Measurements from ENCODE around the gene PAX2. TPM values are rescaled to one million over a fixed set of nuclear protein-coding genes. Genes with fewer than 3 reads are reported as not detected.
A peak's percentile ranks its signal among the peaks of the same experiment; 100 is the strongest.

The PAX2 gene
- polyA plus RNA-seq, 2 donors, result not detected

GRCh38 chr10:100723770-100724530, 21.4 kb upstream of the PAX2 start:
- H3K36me3 ChIP-seq (ENCODE audit: control insufficient read depth in 2 of 2, insufficient read depth in 2 of 2, low read length in 1 of 2), result no peaks in the 10 kb centered on the region
- no peak overlapping the region for H3K4me3 ChIP-seq (ENCODE audit: low read depth in 1 of 2, low read length in 2 of 2)
- no peaks in the 10 kb centered on the region for H3K9me3 ChIP-seq (ENCODE audit: control insufficient read depth in 2 of 2, insufficient read depth in 1 of 2, low read depth in 1 of 2, low read length in 1 of 2)
- no peaks in the 10 kb centered on the region for H3K4me1 ChIP-seq (ENCODE audit: control insufficient read depth in 2 of 2, insufficient read depth in 2 of 2, low read length in 1 of 2)
- no peak overlapping the region for H3K27ac ChIP-seq (ENCODE audit: low read depth in 2 of 2, low read length in 1 of 2)
- WGBS, 2 donors, result 4% methylated on average over 56 to 58 of the region's 58 CpGs
- peaks cover 13 to 15% of the 10 kb centered on the region in 2 donors for H3K27me3 ChIP-seq (ENCODE audit: control insufficient read depth in 1 of 2, insufficient read depth in 2 of 2, low read length in 2 of 2)

GRCh38 chr10:100724531-100725027, 20.8 kb upstream of the PAX2 start:
- Histone ChIP-seq H3K4me3 (ENCODE audit: low read depth in 1 of 2, low read length in 2 of 2) (no peak overlapping the region), H3K27ac (ENCODE audit: low read depth in 2 of 2, low read length in 1 of 2) (no peak overlapping the region), H3K4me1 (ENCODE audit: control insufficient read depth in 2 of 2, insufficient read depth in 2 of 2, low read length in 1 of 2) (peaks cover 0 to 2% of the 10 kb centered on the region in 2 donors), H3K9me3 (ENCODE audit: control insufficient read depth in 2 of 2, insufficient read depth in 1 of 2, low read depth in 1 of 2, low read length in 1 of 2) (no peaks in the 10 kb centered on the region), H3K27me3 (ENCODE audit: control insufficient read depth in 1 of 2, insufficient read depth in 2 of 2, low read length in 2 of 2) (peaks cover 15 to 19% of the 10 kb centered on the region in 2 donors), H3K36me3 (ENCODE audit: control insufficient read depth in 2 of 2, insufficient read depth in 2 of 2, low read length in 1 of 2) (no peaks in the 10 kb centered on the region)
- 7 to 10% methylated on average over 25 to 33 of the region's 33 CpGs for WGBS, 2 donors

GRCh38 chr10:100725071-100725471, 20.3 kb upstream of the PAX2 start:
- Histone ChIP-seq H3K4me1 (ENCODE audit: control insufficient read depth in 2 of 2, insufficient read depth in 2 of 2, low read length in 1 of 2) (peaks cover 0 to 5% of the 10 kb centered on the region in 2 donors), H3K36me3 (ENCODE audit: control insufficient read depth in 2 of 2, insufficient read depth in 2 of 2, low read length in 1 of 2) (no peaks in the 10 kb centered on the region), H3K27me3 (ENCODE audit: control insufficient read depth in 1 of 2, insufficient read depth in 2 of 2, low read length in 2 of 2) (peaks cover 19 to 20% of the 10 kb centered on the region in 2 donors), H3K27ac (ENCODE audit: low read depth in 2 of 2, low read length in 1 of 2) (no peak overlapping the region), H3K9me3 (ENCODE audit: control insufficient read depth in 2 of 2, insufficient read depth in 1 of 2, low read depth in 1 of 2, low read length in 1 of 2) (no peaks in the 10 kb centered on the region), H3K4me3 (ENCODE audit: low read depth in 1 of 2, low read length in 2 of 2) (no peak overlapping the region)
- 56 to 66% methylated on average over 5 of the region's 5 CpGs for WGBS, 2 donors

- Histone ChIP-seq H3K36me3 (ENCODE audit: control insufficient read depth in 2 of 2, insufficient read depth in 2 of 2, low read length in 1 of 2) (no peaks in the 10 kb centered on the region), H3K4me1 (ENCODE audit: control insufficient read depth in 2 of 2, insufficient read depth in 2 of 2, low read length in 1 of 2) (peaks cover 7 to 12% of the 10 kb centered on the region in 2 donors), H3K27ac (ENCODE audit: low read depth in 2 of 2, low read length in 1 of 2) (no peak overlapping the region), H3K4me3 (ENCODE audit: low read depth in 1 of 2, low read length in 2 of 2) (no peak overlapping the region), H3K9me3 (ENCODE audit: control insufficient read depth in 2 of 2, insufficient read depth in 1 of 2, low read depth in 1 of 2, low read length in 1 of 2) (no peaks in the 10 kb centered on the region), H3K27me3 (ENCODE audit: control insufficient read depth in 1 of 2, insufficient read depth in 2 of 2, low read length in 2 of 2) (peaks cover 19 to 28% of the 10 kb centered on the region in 2 donors)
- 88 to 100% methylated on average over 2 of the region's 2 CpGs for WGBS, 2 donors
These were observed 19.4 kb upstream of the PAX2 start for GRCh38 chr10:100725869-100726426.

- Histone ChIP-seq H3K27me3 (ENCODE audit: control insufficient read depth in 1 of 2, insufficient read depth in 2 of 2, low read length in 2 of 2) (peaks cover 16 to 33% of the 10 kb centered on the region in 2 donors), H3K4me1 (ENCODE audit: control insufficient read depth in 2 of 2, insufficient read depth in 2 of 2, low read length in 1 of 2) (peaks cover 7 to 15% of the 10 kb centered on the region in 2 donors), H3K27ac (ENCODE audit: low read depth in 2 of 2, low read length in 1 of 2) (no peak overlapping the region)
These were observed 17.6 kb upstream of the PAX2 start for GRCh38 chr10:100727808-100728207.

GRCh38 chr10:100728928-100729861, 16.2 kb upstream of the PAX2 start:
- Histone ChIP-seq H3K4me3 (ENCODE audit: low read depth in 1 of 2, low read length in 2 of 2) (peak overlapping the region in 1 of 2 donors; percentile 26), H3K36me3 (ENCODE audit: control insufficient read depth in 2 of 2, insufficient read depth in 2 of 2, low read length in 1 of 2) (no peaks in the 10 kb centered on the region), H3K9me3 (ENCODE audit: control insufficient read depth in 2 of 2, insufficient read depth in 1 of 2, low read depth in 1 of 2, low read length in 1 of 2) (no peaks in the 10 kb centered on the region), H3K27ac (ENCODE audit: low read depth in 2 of 2, low read length in 1 of 2) (no peak overlapping the region), H3K27me3 (ENCODE audit: control insufficient read depth in 1 of 2, insufficient read depth in 2 of 2, low read length in 2 of 2) (peaks cover 9 to 33% of the 10 kb centered on the region in 2 donors), H3K4me1 (ENCODE audit: control insufficient read depth in 2 of 2, insufficient read depth in 2 of 2, low read length in 1 of 2) (peaks cover 7 to 15% of the 10 kb centered on the region in 2 donors)
- 2 to 3% methylated on average over 41 to 44 of the region's 44 CpGs for WGBS, 2 donors

More at GRCh38 chr10:100727808-100728207, 17.6 kb upstream of the PAX2 start:
- no peaks in the 10 kb centered on the region for H3K9me3 ChIP-seq (ENCODE audit: control insufficient read depth in 2 of 2, insufficient read depth in 1 of 2, low read depth in 1 of 2, low read length in 1 of 2)
- H3K36me3 ChIP-seq (ENCODE audit: control insufficient read depth in 2 of 2, insufficient read depth in 2 of 2, low read length in 1 of 2), result no peaks in the 10 kb centered on the region
- H3K4me3 ChIP-seq (ENCODE audit: low read depth in 1 of 2, low read length in 2 of 2), result no peak overlapping the region

- H3K27me3 ChIP-seq (ENCODE audit: control insufficient read depth in 1 of 2, insufficient read depth in 2 of 2, low read length in 2 of 2), result peaks cover 7 to 30% of the 10 kb centered on the region in 2 donors
- H3K4me1 ChIP-seq (ENCODE audit: control insufficient read depth in 2 of 2, insufficient read depth in 2 of 2, low read length in 1 of 2), result peaks cover 7 to 15% of the 10 kb centered on the region in 2 donors
These were observed 15.3 kb upstream of the PAX2 start for GRCh38 chr10:100729862-100730724.

GRCh38 chr10:100730725-100731406, 14.5 kb upstream of the PAX2 start:
- peak overlapping the region in 1 of 2 donors; percentile 9 for H3K4me3 ChIP-seq (ENCODE audit: low read depth in 1 of 2, low read length in 2 of 2)
- no peaks in the 10 kb centered on the region for H3K36me3 ChIP-seq (ENCODE audit: control insufficient read depth in 2 of 2, insufficient read depth in 2 of 2, low read length in 1 of 2)
- no peak overlapping the region for H3K27ac ChIP-seq (ENCODE audit: low read depth in 2 of 2, low read length in 1 of 2)
- H3K9me3 ChIP-seq (ENCODE audit: control insufficient read depth in 2 of 2, insufficient read depth in 1 of 2, low read depth in 1 of 2, low read length in 1 of 2), result no peaks in the 10 kb centered on the region
- peaks cover 4 to 34% of the 10 kb centered on the region in 2 donors for H3K27me3 ChIP-seq (ENCODE audit: control insufficient read depth in 1 of 2, insufficient read depth in 2 of 2, low read length in 2 of 2)
- peaks cover 7 to 15% of the 10 kb centered on the region in 2 donors for H3K4me1 ChIP-seq (ENCODE audit: control insufficient read depth in 2 of 2, insufficient read depth in 2 of 2, low read length in 1 of 2)
- 2% methylated on average over 45 to 49 of the region's 49 CpGs for WGBS, 2 donors

More at GRCh38 chr10:100729862-100730724, 15.3 kb upstream of the PAX2 start:
- Histone ChIP-seq H3K27ac (ENCODE audit: low read depth in 2 of 2, low read length in 1 of 2) (no peak overlapping the region), H3K4me3 (ENCODE audit: low read depth in 1 of 2, low read length in 2 of 2) (peak overlapping the region in 1 of 2 donors; percentile 26), H3K36me3 (ENCODE audit: control insufficient read depth in 2 of 2, insufficient read depth in 2 of 2, low read length in 1 of 2) (no peaks in the 10 kb centered on the region), H3K9me3 (ENCODE audit: control insufficient read depth in 2 of 2, insufficient read depth in 1 of 2, low read depth in 1 of 2, low read length in 1 of 2) (no peaks in the 10 kb centered on the region)
- WGBS, 2 donors, result 3% methylated on average over 68 of the region's 68 CpGs
